Fibroblast of skin of back (primary cell): ENCODE results near the gene CELF4.
"Not testable (repeated sequence)": the region's sequence is repeated elsewhere in the genome, so short reads cannot be mapped to it uniquely, and the experiment has no call there.

Source experiments
- DNase-seq: peaks from one replicate; pipeline ENCODE4 v3.0.0-alpha.2; 2013

The CELF4 gene

DNA sequence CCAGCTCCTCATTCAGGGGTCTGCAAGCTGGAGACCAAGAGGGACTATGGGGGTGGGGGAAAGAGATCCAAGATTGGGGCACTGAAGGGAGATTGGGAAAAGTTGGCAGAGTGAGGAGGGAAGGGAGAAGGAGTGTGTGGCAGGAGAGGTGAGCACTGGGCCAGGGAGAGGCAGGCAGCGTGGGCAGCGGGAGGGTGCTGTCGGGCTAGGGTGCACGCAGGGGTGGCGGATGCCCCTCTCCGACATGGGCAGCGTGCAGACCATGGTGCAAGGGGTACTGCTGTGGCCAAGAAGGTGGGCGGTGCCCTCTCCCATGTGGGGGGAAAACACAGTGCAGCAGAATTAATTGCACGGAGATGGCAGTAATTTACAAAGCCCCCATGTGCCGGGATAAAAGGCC is 74.1 kb downstream of the CELF4 start:
- DNase-seq, result no peak

DNA sequence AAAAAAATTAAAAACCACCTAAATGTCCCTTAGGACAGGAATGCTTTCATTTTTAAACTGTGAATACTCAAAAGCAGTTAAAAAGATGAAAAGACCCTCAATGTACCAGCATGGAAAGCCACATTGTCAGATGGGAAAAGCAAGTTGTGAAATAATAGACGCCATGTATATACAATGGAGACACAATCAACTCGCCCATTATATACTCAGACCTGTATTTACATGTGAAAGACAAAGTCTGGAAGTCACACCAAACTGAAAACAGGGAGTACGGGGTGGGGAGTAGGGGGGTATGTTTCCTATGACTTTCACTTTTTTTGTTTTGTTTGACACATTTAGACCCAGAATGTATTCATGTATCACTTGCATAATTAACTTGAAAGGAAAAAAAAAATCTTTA is 75.6 kb downstream of the CELF4 start:
- DNase-seq, result no peak

DNA sequence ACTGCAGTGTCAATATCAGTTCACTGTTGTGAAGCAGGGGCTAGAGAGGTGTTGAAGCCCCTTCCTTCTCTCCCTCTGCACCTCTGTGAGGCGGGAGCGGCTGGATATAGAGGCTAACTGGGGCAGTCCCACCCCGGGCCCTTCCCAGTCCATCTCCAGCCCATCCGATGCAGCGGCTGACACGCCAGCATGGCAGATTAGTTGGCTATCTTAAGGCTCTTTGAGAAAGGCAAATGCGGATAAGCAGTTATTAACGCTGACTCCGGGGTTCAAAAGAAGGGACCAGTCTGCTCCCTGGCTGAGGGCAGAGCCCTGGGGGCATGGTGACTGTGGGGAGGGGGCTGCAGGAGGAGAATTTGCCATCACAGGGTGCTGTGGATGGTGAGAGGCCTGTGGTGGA is 76.6 kb downstream of the CELF4 start:
- DNase-seq, result no peak

DNA sequence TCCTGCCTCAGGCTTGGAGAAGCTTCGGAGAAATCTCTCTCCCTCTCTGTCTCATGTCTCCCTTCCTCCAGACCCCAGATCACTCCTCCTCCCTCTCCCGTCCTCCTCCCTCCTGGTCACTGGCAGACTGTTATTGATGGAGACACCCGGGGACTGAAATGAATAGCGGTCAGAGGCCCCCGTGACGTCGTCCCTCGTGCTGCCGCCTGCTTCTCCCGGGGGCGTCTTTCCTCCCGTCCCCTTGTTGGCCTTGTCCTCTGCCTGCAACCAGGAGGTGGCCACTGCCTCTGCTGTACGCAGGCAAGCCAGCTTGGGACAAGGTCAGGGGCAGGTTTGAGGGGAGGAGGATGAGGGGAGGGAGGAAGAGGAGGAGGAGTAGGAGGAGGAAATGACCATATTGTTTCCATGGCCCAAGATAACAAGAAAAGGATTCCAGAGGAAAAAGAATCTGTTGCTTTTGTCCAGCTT is 78.2 kb downstream of the CELF4 start:
- no peak for DNase-seq

DNA sequence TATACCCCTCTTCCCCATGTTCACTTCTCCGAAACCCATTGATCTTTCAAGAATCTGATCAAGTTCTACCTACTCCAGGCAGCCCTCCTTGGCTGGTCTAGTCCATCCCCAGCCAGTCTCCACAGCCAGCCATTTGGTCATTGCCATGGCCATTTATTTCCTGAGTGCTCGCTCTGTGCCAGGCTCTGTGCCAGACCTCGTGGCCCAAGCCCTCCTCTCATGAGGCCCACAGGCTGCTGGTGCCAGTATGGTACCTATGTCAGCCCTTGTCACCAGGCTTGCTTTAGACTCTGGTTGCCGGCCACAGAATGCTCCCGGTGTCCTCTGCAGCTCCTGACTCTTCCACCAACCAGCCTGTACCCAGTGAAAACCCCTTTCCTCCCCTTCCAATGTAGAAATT is 78.8 kb downstream of the CELF4 start:
- DNase-seq, result no peak

DNA sequence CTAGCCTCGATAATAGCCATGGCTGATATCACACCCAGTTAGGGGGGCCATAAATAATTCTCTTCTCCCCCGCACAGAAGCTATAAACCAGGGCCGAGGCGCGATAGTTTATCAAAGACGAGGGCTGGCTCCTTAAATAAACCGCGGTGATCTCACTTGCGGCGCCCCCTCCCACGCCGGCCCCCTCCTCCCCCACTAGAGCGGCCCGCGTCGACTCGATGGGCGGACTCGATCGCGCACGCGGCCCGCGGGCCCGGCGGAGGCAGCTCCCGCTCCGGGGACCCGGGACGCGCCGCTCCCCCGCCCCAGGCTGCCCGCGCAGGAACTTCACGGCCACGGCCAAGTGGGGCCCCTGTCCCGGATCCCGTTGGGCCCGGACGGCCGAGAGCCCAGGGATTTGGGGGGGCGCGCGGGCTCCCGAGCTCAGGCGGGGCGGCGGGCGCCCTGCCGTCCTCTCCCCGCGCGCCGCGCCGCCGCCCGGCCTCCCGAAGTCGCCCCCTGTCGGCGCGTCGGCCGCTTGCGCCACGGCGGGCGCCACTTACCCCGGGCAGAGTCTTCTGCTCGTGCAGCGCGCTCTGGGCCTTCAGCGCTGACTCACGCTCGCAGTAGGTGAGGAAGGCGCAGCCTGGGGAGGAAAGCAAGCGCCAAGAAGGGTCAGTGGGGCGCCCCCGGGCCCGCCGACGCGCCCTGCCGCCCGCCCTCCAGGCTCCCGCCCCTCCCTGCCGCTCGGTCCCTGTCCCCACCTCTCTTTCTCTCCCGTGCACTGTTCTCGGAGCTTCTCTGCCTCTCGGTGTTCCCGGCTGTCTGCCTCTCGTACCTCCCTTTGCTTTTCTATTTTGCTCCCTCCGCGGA is 80.4 kb downstream of the CELF4 start:
- DNase-seq, result peak; percentile 18

DNA sequence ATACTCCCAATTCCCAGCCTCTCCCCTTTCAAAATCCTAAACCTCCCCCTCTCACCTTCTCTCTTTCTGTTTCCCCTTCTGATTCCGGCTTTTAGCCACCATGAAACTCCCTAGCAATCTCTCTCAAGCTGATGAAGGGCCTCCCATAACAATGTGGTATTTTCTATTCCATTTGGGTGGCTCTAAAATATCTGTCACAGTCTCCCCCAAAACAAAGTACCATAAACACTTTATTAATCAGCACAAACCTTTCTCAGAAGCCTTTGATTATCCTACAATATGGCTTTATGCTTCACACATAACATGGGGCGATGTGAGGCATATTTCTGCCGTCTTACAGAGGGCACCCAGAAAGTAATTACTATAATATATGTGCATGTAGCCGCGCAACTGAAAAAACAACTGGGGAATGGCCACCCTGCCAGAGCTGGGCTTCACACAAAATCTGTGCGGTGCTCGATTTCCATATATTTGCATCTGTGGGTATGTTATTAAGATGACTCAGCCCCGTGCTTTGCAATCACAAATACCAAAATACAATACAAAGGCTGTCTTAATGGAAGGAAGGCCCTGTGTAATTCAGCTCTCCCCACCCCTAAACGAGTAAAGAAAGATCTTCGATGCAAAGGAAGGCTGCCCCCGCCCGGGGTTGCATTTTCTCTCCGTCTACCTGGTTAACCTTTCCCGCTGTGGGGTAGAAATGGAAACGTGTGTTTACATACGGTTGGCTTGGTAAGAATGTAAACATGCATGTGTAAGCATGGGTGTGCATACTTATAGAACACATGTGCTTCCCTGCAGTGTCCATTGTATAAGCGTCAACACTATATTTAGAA is 81.4 kb downstream of the CELF4 start:
- no peak for DNase-seq

DNA sequence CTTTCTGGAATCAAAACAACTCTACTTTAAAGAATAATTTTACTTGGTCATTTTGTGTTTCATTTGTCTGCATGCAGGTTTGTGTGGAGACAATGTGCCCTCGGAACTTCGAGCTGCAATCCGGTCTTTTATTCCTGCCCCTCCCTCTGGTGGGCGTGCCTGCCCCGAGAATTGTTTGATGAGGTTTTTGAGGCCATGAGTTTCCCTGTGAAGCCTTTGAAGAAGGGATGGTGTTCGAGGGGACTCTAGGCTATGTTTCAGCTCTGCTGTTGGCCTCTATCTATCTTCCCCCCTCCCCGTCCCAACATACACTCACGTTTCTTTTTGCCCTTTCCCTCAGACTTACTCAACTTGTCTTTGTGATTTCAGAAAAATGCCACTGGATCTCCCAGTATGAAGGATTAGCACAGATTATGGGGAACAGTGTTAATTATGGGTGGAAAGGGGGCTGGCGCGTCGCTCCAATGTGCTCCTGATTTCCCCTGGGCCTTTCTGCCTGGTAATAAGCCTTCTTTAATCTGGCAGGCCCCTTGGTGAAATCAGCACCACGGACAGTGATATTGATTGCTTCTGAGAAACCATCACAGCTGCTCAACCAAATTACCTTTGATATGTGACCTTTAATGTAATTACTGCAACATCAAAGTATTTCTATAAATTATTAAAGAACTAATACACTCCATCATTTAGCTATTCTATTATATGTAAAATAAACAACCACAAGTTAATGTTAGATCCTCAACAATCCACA is 82.2 kb downstream of the CELF4 start:
- DNase-seq, result peak; percentile 29

DNA sequence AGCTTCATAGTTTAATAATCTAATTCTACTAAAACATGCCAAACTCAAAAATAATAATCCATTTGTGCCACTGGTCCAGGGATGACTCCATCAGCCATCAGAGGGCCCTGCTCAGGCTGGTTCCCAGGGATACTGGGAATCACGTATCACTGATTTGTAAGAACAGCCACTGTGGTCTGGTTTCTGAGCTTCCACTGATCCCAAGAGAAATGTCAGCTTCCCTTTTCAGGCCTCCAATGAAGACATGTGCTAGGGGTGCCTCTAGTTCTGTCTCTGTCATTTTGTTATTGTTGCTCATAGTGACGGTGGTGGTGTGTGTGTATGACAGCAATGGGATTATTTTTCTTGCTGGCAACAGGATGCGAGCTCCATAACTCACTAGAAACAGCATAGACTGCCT is 83.2 kb downstream of the CELF4 start:
- no peak for DNase-seq

DNA sequence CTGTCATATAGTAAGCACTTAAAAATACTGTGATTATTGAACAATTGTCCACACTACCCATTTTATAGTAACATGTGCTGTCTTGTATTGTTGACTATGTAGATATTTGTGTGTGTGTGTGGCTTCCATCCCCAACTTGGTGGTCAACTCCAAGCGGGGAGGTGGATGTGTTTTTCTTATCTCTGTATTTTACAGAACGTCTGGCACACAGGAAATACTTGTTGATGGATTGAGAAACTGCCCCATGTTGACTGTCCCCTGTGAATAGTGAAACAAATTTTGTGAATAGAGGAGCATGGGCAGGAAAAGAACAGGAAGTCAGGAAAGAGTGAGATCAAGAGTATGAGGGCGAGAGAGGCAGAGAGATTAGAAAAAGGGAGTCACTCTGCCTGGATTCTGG is 83.6 kb downstream of the CELF4 start:
- DNase-seq, result no peak

DNA sequence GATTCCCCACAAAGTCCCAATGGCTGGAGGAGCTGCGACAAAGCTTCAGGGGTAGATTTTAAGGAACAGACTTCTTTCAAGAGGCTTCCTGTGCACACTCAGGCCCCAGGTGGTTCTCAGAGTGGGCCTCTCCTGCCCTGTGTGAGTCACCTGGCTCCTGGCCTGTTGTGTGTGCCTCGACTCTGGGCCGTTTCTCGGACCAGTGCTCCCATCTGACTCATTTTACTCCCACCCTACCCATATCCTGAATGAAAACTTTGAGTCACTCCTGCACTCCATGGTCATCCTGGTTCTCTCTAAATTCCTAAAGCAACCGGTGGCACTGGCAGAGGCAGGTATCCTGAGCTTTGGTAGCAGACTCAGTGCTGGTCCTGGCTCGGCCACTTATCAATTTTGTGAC is 84.1 kb downstream of the CELF4 start:
- no peak for DNase-seq

DNA sequence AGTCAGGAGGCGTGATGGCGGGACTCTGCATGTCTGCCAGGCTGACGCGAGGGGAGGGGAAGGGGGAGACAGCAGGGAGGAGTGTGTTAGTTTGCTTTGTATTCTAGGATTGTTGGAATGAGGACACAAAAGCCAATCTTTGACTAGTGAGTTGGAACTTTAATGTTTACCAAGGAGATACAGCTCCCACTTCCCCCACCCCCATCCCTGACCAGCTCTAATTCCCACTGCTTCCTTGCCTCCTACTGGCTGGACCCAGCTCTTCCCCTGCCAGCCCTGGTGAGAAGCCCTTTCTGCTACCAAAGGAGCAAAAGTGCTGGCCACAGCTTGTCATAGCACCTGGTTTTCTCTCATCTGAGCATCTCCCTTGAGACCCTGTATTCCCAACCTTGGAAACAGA is 84.5 kb downstream of the CELF4 start:
- no peak for DNase-seq

DNA sequence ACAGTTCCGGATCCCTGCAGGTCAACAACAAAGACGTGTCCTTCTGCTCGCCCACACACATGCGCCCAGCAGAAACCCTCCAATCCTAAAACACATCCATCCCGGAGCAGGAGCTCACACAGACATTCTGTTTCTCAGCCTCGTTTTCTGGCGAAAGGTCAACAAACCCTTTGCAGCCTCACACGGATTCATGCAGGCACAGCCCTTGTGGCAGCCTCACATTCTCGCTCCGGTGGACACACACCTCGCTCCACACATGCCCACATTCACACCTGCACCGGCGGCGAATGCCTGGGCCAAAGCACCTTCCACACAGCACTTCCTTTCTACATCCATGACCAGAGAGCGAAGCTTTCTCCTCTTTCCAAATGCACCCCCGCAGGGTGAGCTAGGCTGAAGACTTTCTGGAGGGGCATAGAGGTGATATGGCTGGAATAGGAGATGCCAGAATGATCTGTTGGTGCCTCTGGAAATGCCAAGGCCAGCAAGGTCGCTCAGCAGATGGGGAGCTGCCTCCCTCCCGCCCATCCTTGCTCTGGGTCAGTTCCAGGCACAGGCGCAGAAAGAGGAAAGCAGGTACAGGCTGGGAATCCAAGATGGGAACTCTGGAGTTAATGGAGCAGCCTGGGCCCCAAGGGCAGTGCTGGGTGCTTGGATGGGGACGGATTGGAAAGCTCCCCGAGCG is 88.8 kb downstream of the CELF4 start:
- no peak for DNase-seq

DNA sequence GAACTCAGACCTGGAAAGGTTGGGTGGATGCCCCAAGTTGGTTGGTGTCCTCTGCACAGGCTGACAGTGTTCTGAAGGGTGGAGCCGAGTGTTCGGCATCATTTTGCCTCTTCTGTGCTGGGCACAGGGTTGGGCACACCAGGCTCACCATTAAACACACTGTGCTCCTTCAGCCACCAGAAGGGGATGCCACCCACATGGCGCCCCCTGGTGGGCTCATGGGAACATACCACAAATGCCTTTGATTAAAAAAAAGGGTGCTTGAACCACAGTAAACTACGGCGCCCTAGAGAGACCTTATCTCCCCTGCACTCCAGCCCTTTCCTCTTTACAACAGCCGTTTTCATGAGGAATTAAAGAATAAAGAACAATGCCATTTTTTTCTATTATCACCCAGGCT is 89.4 kb downstream of the CELF4 start:
- peak; percentile 11 for DNase-seq

DNA sequence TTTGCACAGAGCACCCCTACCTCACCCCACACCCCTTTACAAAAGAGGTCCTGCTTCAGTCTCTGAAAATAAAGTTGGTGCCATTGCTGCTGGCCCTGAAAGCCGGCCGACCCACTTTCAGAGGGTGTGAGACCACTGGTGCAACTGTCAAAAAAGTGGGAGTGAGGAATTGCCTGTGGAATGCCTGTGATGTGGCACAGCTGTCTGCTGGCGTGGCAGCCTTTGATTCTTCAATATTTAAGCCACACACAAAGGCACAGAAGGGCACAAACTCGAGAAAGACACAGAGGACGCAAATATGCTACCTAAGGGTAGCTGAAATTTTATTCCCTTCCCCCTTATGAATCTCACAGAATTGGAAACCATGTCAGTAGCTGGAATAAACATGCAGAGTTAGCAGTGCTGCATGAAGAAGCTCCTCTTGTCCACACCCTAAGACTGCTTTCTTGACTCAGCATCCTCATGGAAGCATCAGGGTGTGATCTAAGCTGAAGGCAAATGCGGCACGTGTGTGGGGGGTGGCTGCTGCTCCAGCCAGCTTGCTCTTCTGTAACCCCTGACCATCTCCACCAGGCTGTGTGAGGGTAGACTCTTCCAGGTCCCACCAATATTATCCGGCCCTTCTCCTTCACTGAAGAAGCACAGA is 92.3 kb downstream of the CELF4 start:
- no peak for DNase-seq

DNA sequence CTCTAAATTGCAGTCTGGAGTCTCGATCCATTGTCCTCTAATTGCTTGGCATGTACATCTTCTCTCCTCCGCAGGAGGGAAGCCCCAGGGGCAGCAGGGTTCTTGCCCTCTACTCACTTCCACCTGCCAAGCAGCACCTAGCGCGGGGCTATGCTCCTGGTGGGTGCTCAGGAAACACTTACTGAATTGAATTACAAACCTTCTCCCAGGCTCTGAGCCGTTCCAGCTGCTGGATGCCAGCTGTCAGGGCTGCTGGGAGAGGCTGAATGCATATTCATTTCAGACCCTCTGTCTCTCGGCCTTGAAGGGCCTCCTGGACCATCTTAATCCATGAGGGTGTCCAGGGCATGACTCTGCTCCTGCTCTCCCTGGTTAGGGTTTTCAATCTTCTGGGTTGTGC is 94.0 kb downstream of the CELF4 start:
- DNase-seq, result no peak

DNA sequence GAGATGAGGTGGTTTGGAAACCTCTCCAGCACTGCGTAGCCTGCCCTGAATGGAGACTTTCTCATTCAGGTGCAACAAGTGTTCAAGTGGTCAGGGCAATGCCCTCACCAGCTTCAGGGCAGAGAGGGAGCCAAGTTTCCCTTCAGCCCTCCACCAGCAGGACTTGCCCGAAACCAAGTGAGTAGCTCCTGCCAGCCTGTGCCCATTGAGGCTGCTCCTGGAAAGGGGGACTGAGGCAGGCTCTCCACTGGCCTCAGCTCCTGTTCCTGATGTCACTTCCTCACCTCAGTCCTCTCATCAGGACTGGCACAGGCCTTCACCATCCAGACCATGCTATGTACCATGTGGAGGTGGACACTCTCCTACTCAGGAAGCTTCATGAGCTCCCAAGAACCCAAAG is 94.6 kb downstream of the CELF4 start:
- DNase-seq, result no peak

DNA sequence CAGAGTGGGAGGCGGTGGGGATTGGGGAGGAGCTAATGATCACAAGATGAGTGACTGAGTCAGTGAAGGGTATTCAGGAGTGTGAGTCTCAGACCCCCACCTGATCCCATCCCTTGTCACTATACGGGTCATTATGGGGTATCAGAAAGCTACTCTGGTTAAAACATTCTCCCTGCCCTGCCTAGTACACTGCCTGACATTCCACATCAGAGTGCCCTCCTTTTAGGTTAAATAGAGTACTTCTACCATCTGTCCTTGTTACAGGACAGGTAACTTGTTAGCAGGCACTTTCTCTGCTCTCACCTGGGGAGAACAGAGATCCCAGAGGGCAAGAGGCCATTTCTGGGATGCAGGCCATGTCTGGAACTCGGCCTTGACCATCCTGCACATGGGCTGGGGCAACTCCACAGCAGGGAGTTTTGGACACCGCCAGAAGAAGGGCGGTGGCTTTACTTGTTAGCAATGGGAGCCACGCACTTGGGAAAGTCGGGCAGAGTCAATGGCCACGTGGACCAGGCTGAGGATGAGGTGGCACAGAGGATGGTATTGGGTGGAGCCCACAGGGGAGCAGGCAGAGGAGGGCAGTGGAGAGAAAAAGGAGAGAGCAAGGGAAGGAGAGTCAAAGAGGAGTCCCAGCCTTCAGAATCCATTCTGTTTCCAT is 98.5 kb downstream of the CELF4 start:
- no peak for DNase-seq

DNA sequence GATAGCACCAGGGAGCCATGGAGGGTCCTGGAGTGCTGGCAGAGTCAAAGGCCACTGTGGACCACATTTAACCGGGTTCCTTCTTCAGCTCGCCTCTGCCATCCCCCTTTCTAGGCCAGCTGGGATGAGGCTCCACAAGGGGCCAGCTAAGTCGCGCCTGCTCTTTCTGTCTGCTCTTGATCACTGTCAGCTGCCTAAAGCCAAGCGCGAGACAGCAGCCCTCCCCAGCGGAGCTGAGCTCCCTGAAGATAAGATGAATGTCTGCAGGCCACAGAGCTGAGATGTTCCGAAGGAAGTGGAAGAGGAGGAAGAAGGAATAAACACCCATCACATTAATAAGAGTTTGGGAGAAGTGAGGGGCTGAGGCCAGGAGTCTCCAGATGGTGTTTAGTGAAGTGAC is 99.6 kb downstream of the CELF4 start:
- DNase-seq, result no peak

DNA sequence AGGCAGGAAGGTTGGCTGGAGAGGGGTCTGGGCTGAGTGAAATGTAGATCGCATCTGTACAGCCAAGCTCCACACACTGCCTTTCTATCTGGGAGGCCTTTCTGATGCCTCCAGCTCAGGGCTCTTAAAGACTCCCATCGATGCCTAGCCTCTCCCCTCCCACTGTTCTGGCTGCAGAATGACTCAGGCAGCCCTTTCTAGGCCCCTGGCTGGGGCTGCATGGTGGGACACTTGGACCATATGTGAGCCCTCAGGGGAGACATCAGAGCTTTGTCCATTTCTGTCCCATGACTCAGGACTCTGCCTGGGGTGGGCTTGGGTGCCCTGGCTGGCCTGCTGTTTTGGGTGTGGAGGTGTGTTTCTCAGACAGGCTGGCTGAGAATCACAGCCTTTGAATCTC is 101.3 kb downstream of the CELF4 start:
- no peak for DNase-seq

DNA sequence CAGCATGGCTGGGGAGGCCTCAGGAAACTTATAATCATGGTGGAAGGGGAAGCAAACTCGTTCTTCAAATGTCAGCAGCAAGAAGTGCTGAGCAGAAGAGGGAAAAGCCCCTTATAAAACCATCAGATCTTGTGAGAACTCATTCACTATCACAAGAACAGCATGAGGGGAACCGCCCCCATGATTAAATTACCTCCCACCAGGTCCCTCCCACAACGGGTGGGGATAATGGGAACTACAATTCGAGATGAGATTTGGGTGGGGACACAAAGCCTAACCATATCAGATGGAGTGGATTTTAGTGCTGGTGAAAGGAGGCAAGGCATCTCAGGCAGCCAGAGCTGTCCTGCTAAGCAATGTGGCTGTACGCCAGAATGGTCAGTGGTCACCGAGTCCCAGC is 104.3 kb downstream of the CELF4 start:
- not testable (repeated sequence) for DNase-seq
